Endothelial cell (in vitro differentiated cells): ENCODE data around the gene CLCN5. TPM values are rescaled to one million over a fixed set of nuclear protein-coding genes. Genes with fewer than 3 reads are reported as not detected.
"Not testable (repeated sequence)": the region's sequence is repeated elsewhere in the genome, so short reads cannot be mapped to it uniquely, and the experiment has no call there.

Experiments
- DNase-seq: peaks from one replicate; pipeline ENCODE4 v3.0.0; 2021; ENCODE audit warnings: low spot score
- H3K27ac Mint-ChIP-seq: one replicate; pipeline ENCODE4 v1.8.0; 2021; ENCODE audit warnings: mixed read lengths, inconsistent platforms; ENCODE audit not compliant: unreplicated experiment
- H3K27me3 Mint-ChIP-seq: one replicate; pipeline ENCODE4 v1.8.0; 2021; ENCODE audit warnings: mild to moderate bottlenecking, moderate library complexity, mixed read lengths, inconsistent platforms; ENCODE audit not compliant: unreplicated experiment
- H3K36me3 Mint-ChIP-seq: one replicate; pipeline ENCODE4 v1.8.0; 2021; ENCODE audit warnings: mild to moderate bottlenecking, low read depth, mixed read lengths, inconsistent platforms; ENCODE audit not compliant: unreplicated experiment
- H3K4me1 Mint-ChIP-seq: one replicate; pipeline ENCODE4 v1.8.0; 2021; ENCODE audit warnings: mild to moderate bottlenecking, mixed read lengths, inconsistent platforms; ENCODE audit not compliant: unreplicated experiment
- H3K4me3 Mint-ChIP-seq: one replicate; pipeline ENCODE4 v1.8.0; 2021; ENCODE audit warnings: mild to moderate bottlenecking, mixed read lengths, inconsistent platforms; ENCODE audit not compliant: unreplicated experiment
- H3K9me3 Mint-ChIP-seq: one replicate; pipeline ENCODE4 v1.8.0; 2021; ENCODE audit warnings: mixed read lengths, inconsistent platforms; ENCODE audit not compliant: unreplicated experiment
- CTCF ChIP-seq: fragments of 200-600 bp; sonication (generic); IDR thresholded peaks from one replicate; pipeline ENCODE4 v1.5.0; 2021; ENCODE audit warnings: antibody characterized with exemption; ENCODE audit not compliant: unreplicated experiment
- total RNA-seq: library from RNA; stranded (reverse); fragmentation: NEBNext Ultra II Directional; extraction: Animal tissue kit (Norgen Biotek cat#: 25700); gene quantifications from one replicate; pipeline ENCODE4 v1.2.1, GENCODE V29; 2021; ENCODE audit not compliant: unreplicated experiment

CLCN5 gene
- total RNA-seq, 1 donor from 2014 or later, result 5.7 TPM

GRCh38 chrX:49999087-49999486 lies 76.7 kb downstream of the CLCN5 start:
- TF ChIP-seq CTCF, result no peak
- Mint-ChIP-seq H3K27me3 (peaks cover 9% of the 10 kb centered on the region), H3K4me3 (no peak overlapping the region), H3K9me3 (no peaks in the 10 kb centered on the region), H3K4me1 (peaks cover 15% of the 10 kb centered on the region), H3K27ac (no peak overlapping the region), H3K36me3 (no peaks in the 10 kb centered on the region)
- no peak for DNase-seq

- no peaks in the 10 kb centered on the region for H3K36me3 Mint-ChIP-seq
- no peak for TF ChIP-seq CTCF
- H3K27me3 Mint-ChIP-seq, result peaks cover 9% of the 10 kb centered on the region
- peaks cover 9% of the 10 kb centered on the region for H3K4me1 Mint-ChIP-seq
- no peak for DNase-seq
- no peak overlapping the region for H3K27ac Mint-ChIP-seq
- no peak overlapping the region for H3K4me3 Mint-ChIP-seq
- no peaks in the 10 kb centered on the region for H3K9me3 Mint-ChIP-seq
Measured at GRCh38 chrX:50000937-50001542, 78.6 kb downstream of the CLCN5 start.

GRCh38 chrX:50002067-50002714 lies 79.8 kb downstream of the CLCN5 start:
- H3K4me1 Mint-ChIP-seq, result peaks cover 5% of the 10 kb centered on the region
- no peak for DNase-seq
- H3K9me3 Mint-ChIP-seq, result no peaks in the 10 kb centered on the region
- peaks cover 9% of the 10 kb centered on the region for H3K27me3 Mint-ChIP-seq
- TF ChIP-seq CTCF, result no peak
- no peaks in the 10 kb centered on the region for H3K36me3 Mint-ChIP-seq
- no peak overlapping the region for H3K4me3 Mint-ChIP-seq
- no peak overlapping the region for H3K27ac Mint-ChIP-seq

- Mint-ChIP-seq H3K4me3 (no peak overlapping the region), H3K9me3 (no peaks in the 10 kb centered on the region), H3K27ac (no peak overlapping the region), H3K27me3 (peaks cover 9% of the 10 kb centered on the region), H3K4me1 (peaks cover 2% of the 10 kb centered on the region), H3K36me3 (no peaks in the 10 kb centered on the region)
- no peak for DNase-seq
- no peak for TF ChIP-seq CTCF
Measured at GRCh38 chrX:50003467-50003866, 81.1 kb downstream of the CLCN5 start.

GRCh38 chrX:50003927-50004326 lies 81.5 kb downstream of the CLCN5 start:
- peaks cover 2% of the 10 kb centered on the region for H3K4me1 Mint-ChIP-seq
- H3K27me3 Mint-ChIP-seq, result peaks cover 9% of the 10 kb centered on the region
- H3K4me3 Mint-ChIP-seq, result no peak overlapping the region
- no peaks in the 10 kb centered on the region for H3K9me3 Mint-ChIP-seq
- no peak for TF ChIP-seq CTCF
- no peak overlapping the region for H3K27ac Mint-ChIP-seq
- no peak for DNase-seq
- no peaks in the 10 kb centered on the region for H3K36me3 Mint-ChIP-seq

GRCh38 chrX:50025591-50025990 lies 103.2 kb downstream of the CLCN5 start:
- not testable (repeated sequence) for DNase-seq, H3K36me3 Mint-ChIP-seq, H3K27ac Mint-ChIP-seq, H3K4me3 Mint-ChIP-seq, H3K4me1 Mint-ChIP-seq, H3K9me3 Mint-ChIP-seq, H3K27me3 Mint-ChIP-seq
